A673 (cell line): ENCODE measurements around the gene ASIC2.

Experiments
- EZH2 ChIP-seq: fragments of 200-600 bp; sonication (generic); IDR thresholded peaks from 2 replicates; pipeline ENCODE4 v1.6.1; 2017; ENCODE audit warnings: borderline replicate concordance, low read depth, mild to moderate bottlenecking, mixed read lengths, antibody characterized with exemption, low read length; ENCODE audit not compliant: poor library complexity, severe bottlenecking
- TF ChIP-seq, protein P1 (sequence below): fragments of 300-800, 200-600 bp; sonication (generic); conservative IDR thresholded peaks from 2 replicates; pipeline ENCODE4 v1.5.1; 2017; ENCODE audit warnings: low read depth, mild to moderate bottlenecking, antibody characterized with exemption, low read length, moderate library complexity, mixed read lengths

DNA sequence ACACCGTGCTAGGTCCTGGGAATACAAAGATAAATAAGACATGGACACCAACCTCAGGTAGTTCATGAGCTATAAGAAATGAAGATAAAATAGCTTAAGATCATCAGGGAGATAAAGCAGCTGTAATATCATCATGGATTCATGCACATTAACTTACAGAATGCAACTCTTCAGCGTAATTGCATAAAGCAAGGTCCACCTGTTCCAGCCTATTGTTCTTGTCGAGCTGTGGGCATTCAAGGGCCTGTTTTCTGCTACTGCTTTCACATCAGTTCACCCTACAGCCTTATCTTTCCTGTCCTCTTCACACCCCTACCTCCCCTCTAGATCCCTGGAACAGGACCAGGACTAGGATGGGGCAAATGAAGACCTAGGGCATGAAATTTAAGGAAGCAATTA, 167.5 kb downstream of the ASIC2 start:
- TF ChIP-seq, protein P1, sequence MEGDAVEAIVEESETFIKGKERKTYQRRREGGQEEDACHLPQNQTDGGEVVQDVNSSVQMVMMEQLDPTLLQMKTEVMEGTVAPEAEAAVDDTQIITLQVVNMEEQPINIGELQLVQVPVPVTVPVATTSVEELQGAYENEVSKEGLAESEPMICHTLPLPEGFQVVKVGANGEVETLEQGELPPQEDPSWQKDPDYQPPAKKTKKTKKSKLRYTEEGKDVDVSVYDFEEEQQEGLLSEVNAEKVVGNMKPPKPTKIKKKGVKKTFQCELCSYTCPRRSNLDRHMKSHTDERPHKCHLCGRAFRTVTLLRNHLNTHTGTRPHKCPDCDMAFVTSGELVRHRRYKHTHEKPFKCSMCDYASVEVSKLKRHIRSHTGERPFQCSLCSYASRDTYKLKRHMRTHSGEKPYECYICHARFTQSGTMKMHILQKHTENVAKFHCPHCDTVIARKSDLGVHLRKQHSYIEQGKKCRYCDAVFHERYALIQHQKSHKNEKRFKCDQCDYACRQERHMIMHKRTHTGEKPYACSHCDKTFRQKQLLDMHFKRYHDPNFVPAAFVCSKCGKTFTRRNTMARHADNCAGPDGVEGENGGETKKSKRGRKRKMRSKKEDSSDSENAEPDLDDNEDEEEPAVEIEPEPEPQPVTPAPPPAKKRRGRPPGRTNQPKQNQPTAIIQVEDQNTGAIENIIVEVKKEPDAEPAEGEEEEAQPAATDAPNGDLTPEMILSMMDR: no peak
- TF ChIP-seq EZH2: no peak
